ENCODE measurements around the gene EEF1B2. TPM values are rescaled to one million over a fixed set of nuclear protein-coding genes. Genes with fewer than 3 reads are reported as not detected.

Gene EEF1B2
- total and polyA plus RNA-seq, 2 of the 13 experiments (the other 11 are each of a cell fraction or from before 2014, with no cell fraction given): 1,284 to 1,731 TPM

DNA sequence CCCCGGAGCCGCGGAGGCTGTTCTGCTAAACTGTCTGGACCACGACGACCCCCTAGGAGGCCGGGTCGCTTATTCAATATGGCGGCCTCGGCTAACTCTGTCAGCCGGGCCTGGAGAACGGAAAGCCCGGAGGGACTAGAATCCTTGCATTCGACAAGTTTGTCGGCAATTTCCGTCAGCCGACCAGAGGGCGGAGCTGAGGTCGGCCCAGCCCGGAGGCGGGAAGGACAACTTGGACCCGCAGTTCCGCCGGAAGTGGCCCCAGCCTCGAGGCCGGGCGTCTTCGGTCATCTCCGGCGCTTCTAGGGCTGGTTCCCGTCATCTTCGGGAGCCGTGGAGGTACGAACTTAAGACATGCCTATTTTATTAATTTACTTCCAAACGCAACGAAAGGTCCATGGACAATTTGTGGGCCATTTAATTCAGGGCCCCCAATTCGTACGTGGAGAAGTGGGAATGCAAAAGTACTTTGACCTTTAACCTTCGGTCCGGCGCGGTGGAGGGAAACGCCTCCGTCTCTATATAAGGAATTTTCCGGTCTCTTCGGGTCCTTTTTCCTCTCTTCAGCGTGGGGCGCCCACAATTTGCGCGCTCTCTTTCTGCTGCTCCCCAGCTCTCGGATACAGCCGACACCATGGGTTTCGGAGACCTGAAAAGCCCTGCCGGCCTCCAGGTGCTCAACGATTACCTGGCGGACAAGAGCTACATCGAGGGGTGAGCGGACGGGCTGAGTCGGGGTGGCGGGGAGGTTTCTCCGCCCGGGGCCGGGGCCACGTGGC lies at the start of gene EEF1B2, which contains the start of gene NDUFS1 (continued):
- 0 out of 2 replicates have a peak, but pooled peaks have one; percentile 62 for TF ChIP-seq ZNF44 (CRISPR knock-in tag; IDR thresholded peaks at IDR 0.05)
- peak; percentile 46; the same call in 1 of the 2 replicates for TF ChIP-seq MEIS2 (CRISPR knock-in tag; IDR thresholded peaks at IDR 0.05)
- TF ChIP-seq ZMYM3 (CRISPR knock-in tag; IDR thresholded peaks at IDR 0.05): peak; percentile 44; the same call in 1 of the 2 replicates
- peak; percentile 67; the same call in 1 of the 2 replicates for TF ChIP-seq ZNF790 (CRISPR knock-in tag; IDR thresholded peaks at IDR 0.05; ENCODE audit: borderline replicate concordance)
- TF ChIP-seq ATAD3A (CRISPR knock-in tag; IDR thresholded peaks at IDR 0.05): 0 out of 2 replicates have a peak, but pooled peaks have one; percentile 61
- TF ChIP-seq, protein P1, sequence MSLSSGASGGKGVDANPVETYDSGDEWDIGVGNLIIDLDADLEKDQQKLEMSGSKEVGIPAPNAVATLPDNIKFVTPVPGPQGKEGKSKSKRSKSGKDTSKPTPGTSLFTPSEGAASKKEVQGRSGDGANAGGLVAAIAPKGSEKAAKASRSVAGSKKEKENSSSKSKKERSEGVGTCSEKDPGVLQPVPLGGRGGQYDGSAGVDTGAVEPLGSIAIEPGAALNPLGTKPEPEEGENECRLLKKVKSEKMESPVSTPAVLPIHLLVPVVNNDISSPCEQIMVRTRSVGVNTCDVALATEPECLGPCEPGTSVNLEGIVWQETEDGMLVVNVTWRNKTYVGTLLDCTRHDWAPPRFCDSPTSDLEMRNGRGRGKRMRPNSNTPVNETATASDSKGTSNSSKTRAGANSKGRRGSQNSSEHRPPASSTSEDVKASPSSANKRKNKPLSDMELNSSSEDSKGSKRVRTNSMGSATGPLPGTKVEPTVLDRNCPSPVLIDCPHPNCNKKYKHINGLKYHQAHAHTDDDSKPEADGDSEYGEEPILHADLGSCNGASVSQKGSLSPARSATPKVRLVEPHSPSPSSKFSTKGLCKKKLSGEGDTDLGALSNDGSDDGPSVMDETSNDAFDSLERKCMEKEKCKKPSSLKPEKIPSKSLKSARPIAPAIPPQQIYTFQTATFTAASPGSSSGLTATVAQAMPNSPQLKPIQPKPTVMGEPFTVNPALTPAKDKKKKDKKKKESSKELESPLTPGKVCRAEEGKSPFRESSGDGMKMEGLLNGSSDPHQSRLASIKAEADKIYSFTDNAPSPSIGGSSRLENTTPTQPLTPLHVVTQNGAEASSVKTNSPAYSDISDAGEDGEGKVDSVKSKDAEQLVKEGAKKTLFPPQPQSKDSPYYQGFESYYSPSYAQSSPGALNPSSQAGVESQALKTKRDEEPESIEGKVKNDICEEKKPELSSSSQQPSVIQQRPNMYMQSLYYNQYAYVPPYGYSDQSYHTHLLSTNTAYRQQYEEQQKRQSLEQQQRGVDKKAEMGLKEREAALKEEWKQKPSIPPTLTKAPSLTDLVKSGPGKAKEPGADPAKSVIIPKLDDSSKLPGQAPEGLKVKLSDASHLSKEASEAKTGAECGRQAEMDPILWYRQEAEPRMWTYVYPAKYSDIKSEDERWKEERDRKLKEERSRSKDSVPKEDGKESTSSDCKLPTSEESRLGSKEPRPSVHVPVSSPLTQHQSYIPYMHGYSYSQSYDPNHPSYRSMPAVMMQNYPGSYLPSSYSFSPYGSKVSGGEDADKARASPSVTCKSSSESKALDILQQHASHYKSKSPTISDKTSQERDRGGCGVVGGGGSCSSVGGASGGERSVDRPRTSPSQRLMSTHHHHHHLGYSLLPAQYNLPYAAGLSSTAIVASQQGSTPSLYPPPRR (CRISPR knock-in tag; IDR thresholded peaks at IDR 0.05; ENCODE audit: borderline replicate concordance): 0 out of 2 replicates have a peak, but pooled peaks have one; percentile 39
- TF ChIP-seq PHF21A (CRISPR knock-in tag; IDR thresholded peaks at IDR 0.05): peak; percentile 72
- peak; percentile 89; the same call in 1 of the 2 replicates for TF ChIP-seq ZNF607 (CRISPR knock-in tag; IDR thresholded peaks at IDR 0.05; ENCODE audit: borderline replicate concordance)
- peak; percentile 52; the same call in 1 of the 2 replicates for TF ChIP-seq CBX5 (CRISPR knock-in tag; IDR thresholded peaks at IDR 0.05; ENCODE audit: borderline replicate concordance)
- TF ChIP-seq ZNF766 (CRISPR knock-in tag; IDR thresholded peaks at IDR 0.05; ENCODE audit: borderline replicate concordance): peak; percentile 72
- TF ChIP-seq, protein P2, sequence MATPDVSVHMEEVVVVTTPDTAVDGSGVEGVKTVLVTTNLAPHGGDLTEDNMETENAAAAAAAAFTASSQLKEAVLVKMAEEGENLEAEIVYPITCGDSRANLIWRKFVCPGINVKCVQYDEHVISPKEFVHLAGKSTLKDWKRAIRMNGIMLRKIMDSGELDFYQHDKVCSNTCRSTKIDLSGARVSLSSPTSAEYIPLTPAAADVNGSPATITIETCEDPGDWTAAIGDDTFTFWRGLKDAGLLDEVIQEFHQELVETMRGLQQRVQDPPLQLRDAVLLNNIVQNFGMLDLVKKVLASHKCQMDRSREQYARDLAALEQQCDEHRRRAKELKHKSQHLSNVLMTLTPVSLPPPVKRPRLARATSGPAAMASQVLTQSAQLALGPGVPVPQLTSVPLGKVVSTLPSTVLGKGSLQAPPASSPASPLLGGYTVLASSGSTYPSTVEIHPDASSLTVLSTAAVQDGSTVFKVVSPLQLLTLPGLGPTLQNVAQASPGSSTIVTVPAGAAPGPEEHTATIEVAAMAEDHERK (CRISPR knock-in tag; IDR thresholded peaks at IDR 0.05; ENCODE audit: low read depth): peak; percentile 62; the same call in 1 of the 2 replicates
- peak; percentile 70 for TF ChIP-seq SP2 (CRISPR knock-in tag; IDR thresholded peaks at IDR 0.05)
- TF ChIP-seq ESRRA (CRISPR knock-in tag; IDR thresholded peaks at IDR 0.05; ENCODE audit: low read depth): peak; percentile 6; the same call in 1 of the 2 replicates
- TF ChIP-seq BRD4 (CRISPR knock-in tag; IDR thresholded peaks at IDR 0.05): peak; percentile 57
- TF ChIP-seq, protein P3, sequence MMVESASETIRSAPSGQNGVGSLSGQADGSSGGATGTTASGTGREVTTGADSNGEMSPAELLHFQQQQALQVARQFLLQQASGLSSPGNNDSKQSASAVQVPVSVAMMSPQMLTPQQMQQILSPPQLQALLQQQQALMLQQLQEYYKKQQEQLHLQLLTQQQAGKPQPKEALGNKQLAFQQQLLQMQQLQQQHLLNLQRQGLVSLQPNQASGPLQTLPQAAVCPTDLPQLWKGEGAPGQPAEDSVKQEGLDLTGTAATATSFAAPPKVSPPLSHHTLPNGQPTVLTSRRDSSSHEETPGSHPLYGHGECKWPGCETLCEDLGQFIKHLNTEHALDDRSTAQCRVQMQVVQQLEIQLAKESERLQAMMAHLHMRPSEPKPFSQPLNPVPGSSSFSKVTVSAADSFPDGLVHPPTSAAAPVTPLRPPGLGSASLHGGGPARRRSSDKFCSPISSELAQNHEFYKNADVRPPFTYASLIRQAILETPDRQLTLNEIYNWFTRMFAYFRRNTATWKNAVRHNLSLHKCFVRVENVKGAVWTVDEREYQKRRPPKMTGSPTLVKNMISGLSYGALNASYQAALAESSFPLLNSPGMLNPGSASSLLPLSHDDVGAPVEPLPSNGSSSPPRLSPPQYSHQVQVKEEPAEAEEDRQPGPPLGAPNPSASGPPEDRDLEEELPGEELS (CRISPR knock-in tag; IDR thresholded peaks at IDR 0.05): peak; percentile 75
- TF ChIP-seq SP140L (CRISPR knock-in tag; IDR thresholded peaks at IDR 0.05; ENCODE audit: borderline replicate concordance): peak; percentile 94
- peak; percentile 73; the same call in 1 of the 2 replicates for TF ChIP-seq ZNF124 (CRISPR knock-in tag; IDR thresholded peaks at IDR 0.05)
- peak; percentile 51; the same call in 1 of the 2 replicates for TF ChIP-seq ZNF567 (CRISPR knock-in tag; IDR thresholded peaks at IDR 0.05; ENCODE audit: borderline replicate concordance)
- TF ChIP-seq RXRA (CRISPR knock-in tag; IDR thresholded peaks at IDR 0.05): peak; percentile 23; the same call in 1 of the 2 replicates
- TF ChIP-seq SIN3B (IDR thresholded peaks at IDR 0.05; ENCODE audit: low read length): peak; percentile 62; the same call in 1 of the 2 replicates
- no peak for TF ChIP-seq ADNP (CRISPR knock-in tag; IDR thresholded peaks at IDR 0.05)
